GM12873 (cell line): ENCODE data around the gene MTSS2.
A peak's percentile ranks its signal among the peaks of the same experiment; 100 is the strongest.

Source experiments
- TF ChIP-seq, protein P1 (sequence below): IDR thresholded peaks from 2 replicates; pipeline ENCODE4 v1.5.1; 2012; ENCODE audit warnings: low read depth, mild to moderate bottlenecking, moderate library complexity, low read length, control low read depth; ENCODE audit not compliant: insufficient read depth; ENCODE audit errors: missing control alignments

The MTSS2 gene

DNA sequence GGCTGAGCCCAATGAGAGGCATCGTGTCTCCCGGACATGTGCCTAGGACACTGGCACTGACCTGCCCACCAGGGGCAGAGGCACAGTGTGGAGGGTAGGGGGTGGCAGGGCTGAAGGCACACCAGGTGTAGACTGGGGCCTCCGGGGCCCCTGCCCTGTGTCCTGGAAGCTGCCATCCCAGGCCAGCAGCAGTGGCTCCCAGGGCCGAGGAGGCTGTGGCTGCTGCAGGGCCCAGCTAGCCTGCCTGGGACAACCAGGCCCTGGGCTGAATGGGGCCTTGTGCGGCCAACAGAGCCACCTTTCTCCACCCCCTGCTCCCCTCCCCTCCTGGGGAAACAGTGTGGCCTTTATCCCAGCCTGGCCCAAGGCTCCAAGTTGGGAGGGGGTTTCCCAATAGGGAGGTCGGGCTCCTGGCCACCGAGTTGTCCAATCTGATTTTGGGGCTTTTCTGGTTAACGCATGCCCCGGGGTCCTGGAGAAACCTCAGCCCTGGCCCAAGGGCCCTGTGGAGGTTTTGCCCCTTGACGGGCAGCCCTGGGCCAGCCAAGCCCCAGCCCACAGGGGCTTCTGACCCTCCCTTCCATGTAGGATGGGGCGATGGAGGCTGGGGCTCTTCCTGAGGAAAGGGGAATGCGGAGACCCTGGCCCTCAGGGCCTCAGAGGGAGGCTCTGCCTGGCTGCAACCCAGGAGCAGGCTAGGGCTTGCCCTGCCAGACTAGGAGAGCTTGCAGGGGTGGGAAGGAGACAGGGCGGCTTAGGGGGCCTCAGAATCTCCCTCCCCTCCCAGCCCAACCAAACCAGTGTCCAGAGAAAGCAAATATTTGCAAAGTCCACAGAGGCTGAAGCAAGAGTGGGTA lies 4.2 kb downstream of the MTSS2 start:
- TF ChIP-seq, protein P1, sequence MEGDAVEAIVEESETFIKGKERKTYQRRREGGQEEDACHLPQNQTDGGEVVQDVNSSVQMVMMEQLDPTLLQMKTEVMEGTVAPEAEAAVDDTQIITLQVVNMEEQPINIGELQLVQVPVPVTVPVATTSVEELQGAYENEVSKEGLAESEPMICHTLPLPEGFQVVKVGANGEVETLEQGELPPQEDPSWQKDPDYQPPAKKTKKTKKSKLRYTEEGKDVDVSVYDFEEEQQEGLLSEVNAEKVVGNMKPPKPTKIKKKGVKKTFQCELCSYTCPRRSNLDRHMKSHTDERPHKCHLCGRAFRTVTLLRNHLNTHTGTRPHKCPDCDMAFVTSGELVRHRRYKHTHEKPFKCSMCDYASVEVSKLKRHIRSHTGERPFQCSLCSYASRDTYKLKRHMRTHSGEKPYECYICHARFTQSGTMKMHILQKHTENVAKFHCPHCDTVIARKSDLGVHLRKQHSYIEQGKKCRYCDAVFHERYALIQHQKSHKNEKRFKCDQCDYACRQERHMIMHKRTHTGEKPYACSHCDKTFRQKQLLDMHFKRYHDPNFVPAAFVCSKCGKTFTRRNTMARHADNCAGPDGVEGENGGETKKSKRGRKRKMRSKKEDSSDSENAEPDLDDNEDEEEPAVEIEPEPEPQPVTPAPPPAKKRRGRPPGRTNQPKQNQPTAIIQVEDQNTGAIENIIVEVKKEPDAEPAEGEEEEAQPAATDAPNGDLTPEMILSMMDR, result no peak

DNA sequence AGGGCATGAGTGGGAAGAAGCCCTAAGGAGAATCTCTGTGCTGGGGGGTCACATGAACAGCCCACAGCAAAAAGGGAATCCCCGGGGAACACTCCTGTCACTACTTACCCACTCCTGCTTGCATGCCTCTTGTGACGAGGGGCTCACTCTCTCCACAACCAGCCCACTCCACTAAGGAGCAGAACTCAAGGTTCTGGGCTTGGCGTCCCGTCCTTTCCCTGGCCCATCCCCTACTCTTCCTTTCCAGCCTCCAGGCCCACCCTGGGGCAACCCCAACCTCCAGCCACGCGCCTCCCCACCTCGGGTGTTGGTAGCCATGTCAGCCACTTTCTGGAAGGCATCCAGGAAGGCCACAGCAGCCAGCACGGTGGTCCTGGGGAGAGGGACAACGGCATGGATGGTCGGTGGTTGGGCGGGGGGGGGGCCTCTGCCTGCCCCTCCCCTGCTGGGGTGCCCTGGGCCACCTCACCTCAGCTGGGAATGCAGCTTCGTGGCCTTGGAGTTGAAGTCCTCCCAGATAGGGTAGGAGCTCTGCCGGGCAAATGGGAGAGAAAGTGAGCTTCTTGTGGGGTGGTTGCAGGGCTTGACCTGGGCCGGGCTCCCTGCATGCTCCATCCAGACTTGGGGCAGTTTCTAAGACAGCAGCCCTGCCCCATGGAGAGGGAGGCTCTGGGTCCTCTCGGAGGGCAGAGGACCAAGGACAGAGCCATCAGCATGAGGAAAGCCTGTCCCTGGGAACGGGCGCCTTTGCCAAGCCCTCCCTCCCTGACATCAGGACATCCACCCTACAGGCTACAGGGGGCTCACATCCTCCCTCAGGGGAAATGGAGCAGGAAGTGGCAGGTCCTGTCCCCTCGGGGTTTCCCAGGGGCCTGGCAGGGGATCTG lies 5.1 kb downstream of the MTSS2 start:
- TF ChIP-seq, protein P1, result no peak

GRCh38 chr16:70679671-70680494 lies 6.0 kb downstream of the MTSS2 start:
- TF ChIP-seq, protein P1, result peak; percentile 41

- TF ChIP-seq, protein P1, result no peak
These were observed 6.8 kb downstream of the MTSS2 start for GRCh38 chr16:70678898-70679670.

DNA sequence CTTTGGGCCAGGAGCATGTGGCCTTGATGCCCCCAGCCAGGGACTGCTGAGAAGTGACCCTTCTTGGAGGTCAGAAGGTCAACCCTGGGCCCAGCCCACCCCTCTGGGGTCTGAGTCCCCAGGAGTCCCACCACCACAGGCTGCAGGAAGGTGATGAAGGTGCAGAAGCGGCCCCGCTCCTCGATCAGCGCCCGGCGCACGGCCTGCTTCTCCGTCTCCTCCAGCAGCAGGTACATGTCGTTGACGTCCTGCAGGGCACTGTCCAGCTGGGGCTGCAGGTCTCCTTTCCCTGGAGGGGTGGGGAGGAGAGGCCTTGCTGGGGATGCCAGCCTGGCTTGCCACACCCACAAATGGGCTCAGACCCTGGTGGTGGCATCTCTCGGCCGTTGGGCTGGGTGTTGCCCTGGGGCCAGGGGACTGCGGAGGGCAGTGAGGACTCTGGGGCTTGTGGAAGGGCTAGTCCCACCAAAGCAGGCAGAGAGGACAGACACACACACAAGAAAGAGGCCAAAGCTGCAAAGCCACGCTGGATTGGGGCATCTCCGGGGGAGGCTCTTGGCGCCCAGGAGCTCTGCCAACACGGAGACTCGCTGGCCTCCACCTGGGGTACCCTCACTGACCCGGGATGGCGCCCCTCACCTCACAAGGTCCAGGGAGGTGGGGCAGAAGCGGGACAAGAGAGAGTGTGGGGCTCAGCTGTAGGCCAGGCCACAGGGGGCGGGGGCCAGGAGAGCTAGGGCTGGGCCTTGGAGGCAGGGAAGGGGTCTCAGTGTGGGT lies 7.5 kb downstream of the MTSS2 start:
- TF ChIP-seq, protein P1, result no peak

DNA sequence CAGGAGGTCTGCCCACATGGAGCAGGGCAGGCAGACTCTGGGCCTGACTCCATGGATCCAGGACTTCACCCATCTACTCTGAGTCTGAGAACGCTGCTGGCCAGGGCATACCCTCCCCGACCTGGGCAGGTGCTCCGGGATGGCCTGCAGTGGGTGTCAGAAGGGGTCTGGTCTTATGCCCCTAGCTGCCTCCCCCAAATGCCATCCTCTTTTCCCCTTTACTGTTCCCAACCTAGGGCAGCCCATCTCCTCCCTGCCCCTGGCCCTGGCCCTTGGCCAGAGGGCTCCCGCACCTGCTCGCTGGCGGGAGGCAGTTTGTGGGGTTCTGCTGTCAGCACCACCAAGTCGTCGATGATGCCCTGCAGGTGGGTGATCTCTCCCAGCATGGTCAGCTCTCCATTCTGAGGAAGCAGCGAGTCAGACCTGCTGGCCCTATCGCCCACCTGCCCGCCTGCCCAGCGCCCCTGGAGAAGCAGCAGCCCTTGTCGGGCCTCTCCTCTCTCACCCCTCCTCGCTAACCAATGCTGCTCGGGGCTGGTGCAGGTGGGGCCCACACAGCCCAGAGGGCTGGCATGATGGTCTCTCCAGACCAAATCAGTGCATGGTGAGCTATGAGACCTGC lies 8.2 kb downstream of the MTSS2 start:
- TF ChIP-seq, protein P1, result no peak
